Karpas-422 (cell line): ENCODE data around the gene ARFIP2. TPM values are rescaled to one million over a fixed set of nuclear protein-coding genes. Genes with fewer than 3 reads are reported as not detected.

Source experiments
- DNase-seq: peaks from one replicate; pipeline ENCODE4 v3.0.0-alpha.2; 2015
- H2AFZ ChIP-seq: fragments of 200-600 bp; sonication (generic); 2 replicates; pipeline ENCODE4 v1.6.1; 2014; ENCODE audit warnings: antibody characterized with exemption, low read length, mixed read lengths
- H3K27ac ChIP-seq: fragments of 200-600 bp; sonication (generic); 2 replicates; pipeline ENCODE4 v1.5.1; 2014; ENCODE audit warnings: mild to moderate bottlenecking, low read length, moderate library complexity
- H3K27me3 ChIP-seq: fragments of 200-600 bp; sonication (generic); 2 replicates; pipeline ENCODE4 v1.6.1; 2014; ENCODE audit warnings: low read length, mixed read lengths
- H3K36me3 ChIP-seq: fragments of 200-600 bp; sonication (generic); 2 replicates; pipeline ENCODE4 v1.6.1; 2014; ENCODE audit warnings: low read length, mixed read lengths; ENCODE audit not compliant: insufficient read depth
- H3K4me1 ChIP-seq: fragments of 200-600 bp; sonication (generic); 2 replicates; pipeline ENCODE4 v1.6.1; 2014; ENCODE audit warnings: mild to moderate bottlenecking, low read length, mixed read lengths
- H3K4me2 ChIP-seq: fragments of 200-600 bp; sonication (generic); 2 replicates; pipeline ENCODE4 v1.6.1; 2014; ENCODE audit warnings: low read length, low read depth, mild to moderate bottlenecking; ENCODE audit not compliant: poor library complexity, severe bottlenecking
- H3K4me3 ChIP-seq: fragments of 200-600 bp; sonication (generic); 2 replicates; pipeline ENCODE4 v1.5.1; 2014; ENCODE audit warnings: mild to moderate bottlenecking, antibody characterized with exemption, low read length, mixed read lengths
- H3K79me2 ChIP-seq: fragments of 200-600 bp; sonication (generic); 2 replicates; pipeline ENCODE4 v1.6.1; 2014; ENCODE audit warnings: mild to moderate bottlenecking, low read length, mixed read lengths
- H3K9ac ChIP-seq: fragments of 200-600 bp; sonication (generic); 2 replicates; pipeline ENCODE4 v1.6.0; 2014; ENCODE audit warnings: low read length
- H3K9me2 ChIP-seq: fragments of 200-600 bp; sonication (generic), shearing (Covaris generic); replicated peaks from 2 replicates; pipeline ENCODE4 v1.6.0; 2014; ENCODE audit warnings: mild to moderate bottlenecking, low read length, moderate library complexity; ENCODE audit not compliant: insufficient read depth
- H3K9me3 ChIP-seq: fragments of 300-700, 200-600 bp; sonication (generic); 2 replicates; pipeline ENCODE4 v1.6.1; 2014; ENCODE audit warnings: low read length, mixed read lengths
- H4K20me1 ChIP-seq: fragments of 200-600 bp; sonication (generic); 2 replicates; pipeline ENCODE4 v1.6.1; 2014; ENCODE audit warnings: mild to moderate bottlenecking, antibody characterized with exemption, low read length, low read depth; ENCODE audit not compliant: insufficient read depth
- total RNA-seq: library from RNA; depleted of rRNA; stranded (reverse); fragments of >200 nt; shearing (Covaris generic); gene quantifications from 2 replicates; pipeline ENCODE4 v1.2.3, GENCODE V29; 2014; ENCODE audit warnings: low replicate concordance

Gene ARFIP2
- total RNA-seq, 1 experiment from 2014 or later, result 36.3 TPM

- Histone ChIP-seq H2AFZ (no peak overlapping the region), H3K4me1 (peaks cover 6% of the 10 kb centered on the region), H3K9ac (no peak overlapping the region), H3K36me3 (peaks cover 35% of the 10 kb centered on the region), H3K9me3 (no peaks in the 10 kb centered on the region), H3K4me3 (no peak overlapping the region), H4K20me1 (no peaks in the 10 kb centered on the region), H3K79me2 (no peaks in the 10 kb centered on the region), H3K9me2 (no peaks in the 10 kb centered on the region), H3K27me3 (no peaks in the 10 kb centered on the region), H3K27ac (no peak overlapping the region), H3K4me2 (no peak overlapping the region)
- DNase-seq, result no peak
Measured at GRCh38 chr11:6516865-6517264, 35.7 kb upstream of the ARFIP2 start.

DNA sequence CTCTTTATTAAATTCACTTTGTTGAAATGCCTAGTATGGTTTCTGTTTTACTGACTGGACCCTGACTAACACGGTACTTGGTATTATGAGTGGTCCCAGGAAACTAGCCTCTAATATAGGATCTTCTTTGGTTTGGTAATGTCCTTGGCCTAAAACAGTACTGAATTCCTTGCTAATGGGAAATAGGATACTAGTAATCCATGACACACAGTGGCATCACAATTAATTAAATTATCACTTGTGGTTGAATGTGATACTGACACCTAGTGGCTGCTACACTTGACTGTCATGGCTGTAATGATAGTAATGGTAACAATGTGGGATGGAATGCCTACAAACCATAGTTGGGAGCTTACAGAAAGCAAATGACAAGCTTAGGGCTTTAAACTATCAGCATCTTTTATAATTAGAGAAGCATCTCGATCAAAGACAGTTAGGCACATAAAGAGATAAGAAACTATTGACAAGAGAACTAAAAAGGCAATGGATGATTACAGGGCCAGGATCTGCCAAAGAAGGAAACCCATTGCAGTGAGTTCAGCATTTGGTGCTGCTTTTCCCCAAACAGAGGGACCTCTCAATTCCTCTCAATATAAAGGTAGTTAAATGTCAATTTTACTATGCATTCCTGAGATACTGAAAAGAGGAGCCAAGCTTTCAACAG, 24.6 kb upstream of the ARFIP2 start:
- no peak overlapping the region for H3K9ac ChIP-seq
- H3K36me3 ChIP-seq, result peaks cover 9% of the 10 kb centered on the region
- H3K9me3 ChIP-seq, result no peaks in the 10 kb centered on the region
- no peak overlapping the region for H2AFZ ChIP-seq
- H4K20me1 ChIP-seq, result no peaks in the 10 kb centered on the region
- no peaks in the 10 kb centered on the region for H3K27me3 ChIP-seq
- no peak overlapping the region for H3K4me3 ChIP-seq
- no peak overlapping the region for H3K4me2 ChIP-seq
- peak; percentile 67 for DNase-seq
- no peaks in the 10 kb centered on the region for H3K9me2 ChIP-seq
- H3K27ac ChIP-seq, result no peak overlapping the region
- no peaks in the 10 kb centered on the region for H3K79me2 ChIP-seq
- H3K4me1 ChIP-seq, result no peaks in the 10 kb centered on the region

- no peaks in the 10 kb centered on the region for H3K27me3 ChIP-seq
- H3K4me3 ChIP-seq, result no peak overlapping the region
- H2AFZ ChIP-seq, result no peak overlapping the region
- no peaks in the 10 kb centered on the region for H3K4me1 ChIP-seq
- no peaks in the 10 kb centered on the region for H3K79me2 ChIP-seq
- no peak overlapping the region for H3K4me2 ChIP-seq
- H4K20me1 ChIP-seq, result no peaks in the 10 kb centered on the region
- no peaks in the 10 kb centered on the region for H3K36me3 ChIP-seq
- H3K9me3 ChIP-seq, result no peaks in the 10 kb centered on the region
- no peak for DNase-seq
- H3K27ac ChIP-seq, result no peak overlapping the region
- H3K9ac ChIP-seq, result no peak overlapping the region
- no peaks in the 10 kb centered on the region for H3K9me2 ChIP-seq
Measured at GRCh38 chr11:6504166-6504565, 23.0 kb upstream of the ARFIP2 start.

GRCh38 chr11:6502382-6502781, 21.3 kb upstream of the ARFIP2 start:
- no peak for DNase-seq
- no peak overlapping the region for H3K27ac ChIP-seq
- no peaks in the 10 kb centered on the region for H3K27me3 ChIP-seq
- no peaks in the 10 kb centered on the region for H3K36me3 ChIP-seq
- H3K4me1 ChIP-seq, result no peaks in the 10 kb centered on the region
- H3K4me3 ChIP-seq, result no peak overlapping the region
- no peak overlapping the region for H3K9ac ChIP-seq
- H3K9me3 ChIP-seq, result no peaks in the 10 kb centered on the region
- no peaks in the 10 kb centered on the region for H4K20me1 ChIP-seq
- H2AFZ ChIP-seq, result no peak overlapping the region
- no peak overlapping the region for H3K4me2 ChIP-seq
- H3K79me2 ChIP-seq, result no peaks in the 10 kb centered on the region
- no peaks in the 10 kb centered on the region for H3K9me2 ChIP-seq

DNA sequence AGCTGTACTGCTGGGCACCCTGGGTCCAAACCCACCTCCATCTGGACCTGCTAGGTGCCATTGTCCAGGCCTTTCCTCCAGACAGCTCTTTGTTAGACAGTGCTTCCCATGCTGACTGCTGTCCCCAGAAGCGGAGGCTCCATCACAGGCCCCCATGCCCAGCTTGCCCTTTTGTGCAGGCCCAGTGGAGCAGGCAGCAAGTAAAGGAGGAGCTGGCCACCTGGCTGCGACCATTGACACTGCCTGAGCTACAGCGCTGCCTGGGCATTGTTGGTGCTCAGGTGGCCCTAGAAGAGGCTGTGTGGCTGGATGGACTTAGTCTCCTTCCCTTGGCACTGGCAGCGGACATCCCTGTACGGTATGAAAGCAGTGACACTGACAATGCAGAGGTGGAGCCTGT, 17.4 kb upstream of the ARFIP2 start:
- H3K27me3 ChIP-seq, result no peaks in the 10 kb centered on the region
- H3K4me2 ChIP-seq, result no peak overlapping the region
- H4K20me1 ChIP-seq, result no peaks in the 10 kb centered on the region
- H3K9ac ChIP-seq, result no peak overlapping the region
- H3K36me3 ChIP-seq, result no peaks in the 10 kb centered on the region
- H3K9me2 ChIP-seq, result no peaks in the 10 kb centered on the region
- H3K9me3 ChIP-seq, result no peaks in the 10 kb centered on the region
- no peak overlapping the region for H3K4me3 ChIP-seq
- H2AFZ ChIP-seq, result no peak overlapping the region
- H3K79me2 ChIP-seq, result no peaks in the 10 kb centered on the region
- H3K27ac ChIP-seq, result no peak overlapping the region
- DNase-seq, result no peak
- H3K4me1 ChIP-seq, result no peaks in the 10 kb centered on the region

DNA sequence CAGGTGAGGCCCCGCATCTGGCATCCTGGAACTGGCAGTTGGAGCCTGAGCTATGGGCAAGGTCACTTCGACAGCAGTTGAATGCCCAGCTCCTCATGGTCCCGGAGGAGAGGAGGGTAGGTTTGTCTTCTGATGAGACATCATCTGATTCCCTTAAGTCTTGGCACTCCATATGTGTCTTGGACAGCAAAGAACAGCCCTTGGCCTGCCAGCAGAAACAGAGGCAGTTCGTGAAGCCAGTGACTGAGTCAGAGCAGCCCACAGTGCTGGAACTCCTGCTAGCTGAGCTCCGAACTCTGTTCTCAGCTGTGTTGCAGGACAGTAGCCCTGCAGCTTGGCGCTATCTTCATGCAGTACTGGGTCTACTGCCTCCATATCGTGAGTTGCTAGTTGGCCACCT, 17.0 kb upstream of the ARFIP2 start:
- Histone ChIP-seq H3K27ac (no peak overlapping the region), H3K27me3 (no peaks in the 10 kb centered on the region), H3K79me2 (no peaks in the 10 kb centered on the region), H4K20me1 (no peaks in the 10 kb centered on the region), H3K36me3 (no peaks in the 10 kb centered on the region), H3K9me2 (no peaks in the 10 kb centered on the region), H3K9me3 (no peaks in the 10 kb centered on the region), H2AFZ (no peak overlapping the region), H3K9ac (no peak overlapping the region), H3K4me3 (no peak overlapping the region), H3K4me2 (no peak overlapping the region), H3K4me1 (no peaks in the 10 kb centered on the region)
- no peak for DNase-seq

DNA sequence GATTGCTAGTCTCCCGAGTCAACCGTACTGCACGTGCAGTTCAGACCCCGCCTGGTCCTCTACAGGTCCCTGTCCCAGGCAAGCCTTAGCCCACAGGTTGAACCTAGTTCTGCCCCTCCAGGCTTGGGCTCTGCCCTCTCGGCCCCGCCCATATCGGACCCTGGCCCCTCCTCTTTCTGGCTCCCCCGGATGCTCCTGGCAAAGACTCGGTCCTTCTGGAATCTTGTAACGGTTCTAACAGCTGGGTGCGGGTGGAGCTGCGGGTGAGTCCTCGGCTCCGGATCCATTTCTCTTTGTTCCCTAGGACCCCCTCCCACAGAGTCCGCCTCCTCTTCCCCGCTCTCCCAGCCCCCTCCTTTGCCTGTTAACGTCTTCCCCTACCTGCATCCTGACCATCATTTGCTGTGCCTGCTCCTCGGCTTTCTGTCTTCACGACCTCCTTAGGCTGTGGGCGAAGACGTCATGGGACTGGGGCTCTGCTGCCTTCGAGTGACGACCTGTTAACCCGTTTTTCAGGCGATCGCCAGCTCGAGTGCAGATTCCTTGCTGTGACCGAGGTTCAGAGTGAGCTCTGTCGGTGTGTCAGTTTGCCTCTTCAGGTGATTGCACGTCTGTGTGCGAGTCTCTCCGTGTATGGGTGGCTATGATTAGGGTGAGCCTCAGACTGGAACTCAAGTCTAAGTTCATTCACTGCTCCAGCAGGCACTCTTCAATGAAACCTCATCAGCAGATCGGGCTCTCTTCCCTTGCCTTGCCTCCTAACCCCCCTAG, 16.1 kb upstream of the ARFIP2 start, which contains the start of gene DNHD1:
Gene DNHD1, plus strand, starts transcription at position 212 of the 771 bp plus-strand sequence. CDS start 936 bp downstream, outside the sequence.
- H3K9me3 ChIP-seq, result no peaks in the 10 kb centered on the region

DNA sequence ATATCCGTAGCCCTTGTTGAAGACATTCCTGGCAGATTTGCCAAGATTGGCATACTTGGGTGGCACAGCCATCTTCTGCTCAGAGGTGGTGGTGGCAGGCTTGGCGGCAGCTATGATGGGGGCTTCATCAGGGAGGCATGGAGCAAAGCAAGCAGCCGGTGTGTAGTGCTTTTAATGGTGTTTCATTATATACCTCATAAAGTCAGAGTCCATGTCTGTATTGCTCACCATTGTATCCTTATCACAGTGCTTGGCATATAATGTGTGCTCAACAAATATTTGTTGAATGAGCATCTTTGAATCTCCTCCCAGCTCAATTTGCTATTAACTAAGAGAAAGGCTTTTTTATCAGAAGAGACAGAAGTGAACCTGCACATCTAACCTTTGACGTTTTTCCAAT, 8.2 kb upstream of the ARFIP2 start:
- DNase-seq, result no peak
- Histone ChIP-seq H3K4me1 (no peaks in the 10 kb centered on the region), H3K36me3 (peaks cover 26% of the 10 kb centered on the region), H3K9ac (no peak overlapping the region), H3K4me2 (no peak overlapping the region), H3K79me2 (peaks cover 8% of the 10 kb centered on the region; the same call in 1 of the 2 replicates), H3K27me3 (no peaks in the 10 kb centered on the region), H3K9me3 (no peaks in the 10 kb centered on the region), H3K9me2 (no peaks in the 10 kb centered on the region), H2AFZ (no peak overlapping the region), H4K20me1 (no peaks in the 10 kb centered on the region), H3K4me3 (no peak overlapping the region), H3K27ac (no peak overlapping the region)

More for the DNA sequence above, 16.1 kb upstream of the ARFIP2 start, which contains the start of gene DNHD1:
- H3K4me2 ChIP-seq, result no peak within 1 kb of the TSS
- H3K9ac ChIP-seq, result no peak within 1 kb of the TSS
- DNase-seq, result no peak
- H3K27me3 ChIP-seq, result no peaks in the 10 kb centered on the region
- no peak within 1 kb of the TSS for H3K4me3 ChIP-seq
- H3K9me2 ChIP-seq, result no peaks in the 10 kb centered on the region
- no peaks in the 10 kb centered on the region for H4K20me1 ChIP-seq
- no peaks in the 10 kb centered on the region for H3K36me3 ChIP-seq
- no peak within 1 kb of the TSS for H2AFZ ChIP-seq
- H3K27ac ChIP-seq, result no peak within 1 kb of the TSS
- no peaks in the 10 kb centered on the region for H3K4me1 ChIP-seq
- H3K79me2 ChIP-seq, result no peaks in the 10 kb centered on the region
